NCI-H345 treated with DMSO at 0.1 percent for 48 hours (cell line): ENCODE data around the gene TMEM63A.

Experiments used
- DNase-seq: peaks from one replicate; lab custom pipeline; 2025; ENCODE audit not compliant: unreplicated experiment; lab: John Stamatoyannopoulos, UW

The TMEM63A gene

DNA sequence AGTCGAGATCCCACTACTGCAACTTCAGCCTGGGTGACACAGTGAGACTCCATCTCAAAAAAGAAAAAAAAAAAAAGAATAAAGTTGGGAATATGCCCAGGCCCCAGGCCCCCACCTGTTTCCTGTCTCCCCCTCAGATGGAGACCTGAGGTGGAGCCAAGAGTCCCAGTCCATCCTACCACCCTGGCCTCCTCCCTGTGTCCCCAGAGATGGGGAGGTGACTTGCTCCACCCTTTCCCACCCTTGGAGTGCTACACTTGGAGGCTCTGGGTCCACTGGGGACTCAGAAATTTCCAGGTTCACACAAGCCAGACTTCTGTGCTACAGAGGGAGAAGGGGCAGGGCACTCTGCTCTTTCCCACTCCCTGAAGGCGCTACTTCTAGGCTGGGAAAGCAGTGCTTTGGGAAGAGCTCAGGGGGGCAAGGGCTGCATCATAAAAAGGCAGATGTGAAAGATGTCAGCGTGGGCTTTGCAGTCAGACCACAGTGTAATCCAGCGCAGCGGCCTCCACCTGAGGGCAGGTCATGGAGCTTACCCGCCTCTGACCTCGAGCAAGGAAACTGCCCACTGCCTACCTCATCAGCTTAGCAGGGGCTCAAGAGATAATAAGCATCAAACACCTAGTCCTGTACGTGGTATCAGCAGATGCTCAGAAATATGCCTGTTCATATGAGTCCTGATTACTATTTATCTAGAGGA, 13.4 kb downstream of the TMEM63A start:
- DNase-seq = no peak

- no peak for DNase-seq
Measured at GRCh38 chr1:225866981-225867380, 15.2 kb downstream of the TMEM63A start.

- DNase-seq = no peak
Measured at GRCh38 chr1:225866061-225866837, 15.9 kb downstream of the TMEM63A start.

DNA sequence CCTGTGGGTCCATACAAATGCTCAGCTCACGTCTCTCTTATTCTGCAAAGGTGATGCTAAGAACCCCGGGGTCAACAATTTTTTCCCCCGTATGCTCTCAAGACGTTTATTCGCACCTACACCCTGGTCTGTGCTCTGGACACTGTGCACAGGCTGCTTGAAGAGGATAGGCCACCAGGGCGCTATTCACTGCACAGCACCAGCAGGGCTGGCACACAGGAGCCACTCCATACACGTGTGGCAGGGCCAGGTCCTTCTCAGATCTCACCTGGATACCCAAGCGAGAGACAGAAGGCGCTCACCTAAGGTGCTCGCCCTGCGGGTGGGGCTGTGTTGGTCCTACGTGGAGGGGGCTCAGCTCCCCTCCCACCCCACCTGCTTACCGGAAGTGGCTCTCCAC, 16.7 kb downstream of the TMEM63A start:
- no peak for DNase-seq

- no peak for DNase-seq
Measured at GRCh38 chr1:225863167-225863566, 19.0 kb downstream of the TMEM63A start.

- no peak for DNase-seq
Measured at GRCh38 chr1:225862581-225862950, 19.6 kb downstream of the TMEM63A start.

GRCh38 chr1:225861834-225862580, 20.2 kb downstream of the TMEM63A start:
- DNase-seq = no peak

GRCh38 chr1:225860876-225861441, 21.2 kb downstream of the TMEM63A start:
- DNase-seq = no peak

GRCh38 chr1:225860107-225860506, 22.1 kb downstream of the TMEM63A start:
- DNase-seq = no peak

DNA sequence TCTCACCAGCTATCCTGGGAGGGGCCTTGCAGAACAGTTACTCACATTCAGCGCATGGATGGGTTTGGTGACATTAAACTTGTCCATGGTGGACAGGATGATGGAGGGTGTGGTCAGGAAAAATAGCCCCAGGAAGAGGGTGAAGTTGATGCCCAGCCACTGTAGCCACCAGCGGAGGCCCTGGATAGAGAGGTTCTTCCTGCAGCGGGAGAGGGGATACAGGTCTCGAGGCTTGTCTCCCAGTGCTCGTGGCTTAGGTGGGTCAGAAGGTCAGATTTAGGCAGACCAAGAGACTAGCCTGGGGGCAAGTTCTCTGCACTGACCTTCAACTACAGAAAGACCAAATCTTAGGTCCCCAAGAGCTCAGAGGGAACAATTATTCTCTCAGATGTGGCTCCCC, 23.0 kb downstream of the TMEM63A start:
- DNase-seq = no peak

GRCh38 chr1:225857256-225857655, 24.9 kb downstream of the TMEM63A start:
- no peak for DNase-seq

DNA sequence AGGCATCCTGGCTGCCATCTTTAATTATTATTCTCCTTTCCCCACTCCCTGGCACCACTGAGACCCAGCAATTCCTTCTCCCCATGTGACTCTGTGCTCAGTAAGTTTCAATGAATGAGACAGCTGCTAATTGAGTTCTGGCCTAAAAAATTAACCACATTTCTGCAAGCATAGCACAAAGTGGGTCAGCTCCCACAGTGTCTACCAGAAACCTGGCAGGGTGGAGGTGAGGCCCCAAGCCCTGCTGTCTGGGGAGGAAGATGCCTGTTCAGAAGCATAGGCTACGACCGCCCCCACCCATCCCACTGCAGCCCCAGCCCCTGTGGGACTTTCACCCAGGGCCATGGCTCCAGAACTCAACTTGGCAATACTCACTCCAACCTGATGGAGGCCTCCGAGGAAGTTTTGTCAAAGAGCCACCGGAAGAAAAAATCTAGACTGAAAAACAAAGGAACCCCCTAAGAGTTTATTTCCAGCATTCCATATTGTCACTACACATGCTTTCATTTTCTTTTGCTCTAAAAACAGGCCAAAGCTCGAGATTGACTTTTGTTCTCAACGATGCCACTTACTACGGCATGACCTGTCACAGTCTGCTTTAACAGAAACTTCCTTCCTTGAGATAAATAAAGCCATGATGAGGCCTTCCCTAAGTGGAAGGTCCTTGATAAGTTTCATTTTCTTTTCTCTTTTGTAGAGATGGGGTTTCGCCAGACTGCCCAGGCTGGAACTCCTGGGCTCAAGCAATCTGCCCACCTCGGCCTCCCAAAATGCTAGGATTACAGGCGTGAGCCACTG, 26.5 kb downstream of the TMEM63A start:
- DNase-seq = no peak

DNA sequence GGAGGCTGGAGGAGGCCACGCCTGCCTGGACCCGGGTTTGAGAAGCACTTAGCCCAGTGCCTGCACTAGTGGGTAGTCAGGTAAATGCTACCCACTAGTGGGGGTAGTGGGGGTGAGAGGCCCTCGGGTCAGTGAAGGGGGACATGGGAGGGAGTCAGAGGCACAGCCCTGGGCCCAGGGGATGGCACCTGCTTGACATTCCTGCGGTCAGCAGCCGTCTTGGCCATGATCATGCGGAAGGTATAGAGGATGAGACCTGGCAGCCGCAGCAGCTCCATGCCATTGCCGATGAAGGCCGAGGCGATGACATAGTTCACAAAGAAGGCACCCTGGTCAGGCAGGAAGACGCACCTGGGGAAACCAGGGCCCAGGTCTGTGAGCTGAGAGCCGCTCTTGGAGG, 28.7 kb downstream of the TMEM63A start:
- DNase-seq = no peak

GRCh38 chr1:225852413-225853124, 29.6 kb downstream of the TMEM63A start:
- DNase-seq = no peak

DNA sequence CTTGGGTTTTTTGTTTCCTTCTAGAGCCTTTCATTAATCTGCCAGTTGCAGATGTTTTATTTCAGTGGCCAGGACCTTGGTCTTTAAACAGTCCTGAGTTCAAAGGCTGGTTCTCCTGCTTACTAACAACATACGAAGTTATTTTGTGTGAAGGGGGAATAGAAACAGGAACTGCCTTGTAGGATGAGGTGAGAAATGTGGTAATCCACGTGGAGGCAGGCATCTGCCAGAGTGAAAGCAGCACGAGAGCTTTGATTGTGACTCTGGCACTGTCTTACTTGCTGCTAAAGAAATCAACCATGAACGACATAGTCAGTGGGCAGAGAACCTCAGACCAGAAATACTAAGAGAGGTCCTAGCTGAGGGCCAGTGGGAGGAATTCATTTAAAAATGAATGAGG, 30.4 kb downstream of the TMEM63A start:
- DNase-seq = no peak

- DNase-seq = no peak
Measured at GRCh38 chr1:225850370-225850769, 31.8 kb downstream of the TMEM63A start.

DNA sequence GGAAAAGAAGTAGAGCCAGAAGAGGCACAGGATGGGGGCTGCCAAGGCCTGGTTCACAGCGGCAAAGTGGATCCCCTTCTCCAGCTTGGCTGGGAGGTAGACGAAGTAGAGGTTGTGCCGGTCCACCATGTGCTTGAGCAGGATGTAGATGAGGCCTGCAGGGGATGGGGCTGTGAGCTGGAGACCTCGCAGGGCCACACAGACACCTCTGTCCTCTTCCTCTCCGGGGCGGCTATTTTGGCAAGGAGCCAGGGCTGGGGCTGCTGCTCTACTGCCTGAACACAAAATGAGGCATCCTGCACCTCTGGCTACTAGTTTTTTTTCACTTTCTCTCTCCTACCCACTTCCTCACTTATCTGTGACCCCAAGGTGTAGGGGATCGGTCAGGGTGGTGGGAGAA, 32.3 kb downstream of the TMEM63A start:
- no peak for DNase-seq

DNA sequence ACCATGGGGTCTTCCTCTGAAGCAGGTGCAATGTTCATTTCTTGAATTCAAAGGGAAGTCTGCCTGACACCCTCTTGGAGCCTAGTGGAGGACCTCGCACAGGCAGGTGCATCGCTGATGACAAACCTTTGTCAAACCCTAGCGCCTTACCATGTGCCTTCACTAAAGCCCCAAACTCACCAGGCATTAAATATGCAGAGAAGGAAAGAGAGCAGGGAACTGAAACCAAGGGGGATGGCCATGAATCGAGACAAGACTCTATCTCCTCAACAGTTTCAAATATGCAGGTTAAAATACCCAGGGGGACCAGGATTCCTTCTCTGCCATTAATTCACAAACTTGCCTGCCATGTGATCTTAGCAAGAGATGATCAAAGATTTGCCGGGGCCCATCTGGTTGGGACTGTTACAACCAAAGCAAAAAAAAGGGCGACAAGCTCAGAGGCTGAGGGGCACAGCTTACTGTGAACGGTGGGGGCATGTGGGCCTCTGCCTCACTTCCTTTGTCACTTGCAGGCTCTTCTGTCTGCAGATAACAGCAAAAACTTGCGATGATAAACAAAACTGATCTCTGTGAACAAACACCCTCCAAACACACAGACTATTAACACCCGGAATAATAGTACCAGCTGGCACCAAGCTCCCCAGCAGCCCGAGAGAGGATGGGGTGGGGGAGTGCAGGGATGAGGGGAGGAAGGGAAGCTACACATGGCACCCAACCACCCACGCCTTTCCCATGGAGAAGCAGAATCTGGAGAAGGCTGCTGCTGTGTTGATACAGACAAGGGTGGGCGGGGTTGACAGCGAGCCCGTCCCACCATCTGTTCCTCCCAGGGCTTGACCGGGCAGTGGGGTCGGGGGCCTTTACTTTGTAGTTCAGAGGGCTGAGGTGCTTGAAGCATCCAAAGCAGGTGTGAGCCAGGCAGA, 33.9 kb downstream of the TMEM63A start:
- peak; percentile 42 for DNase-seq

GRCh38 chr1:225847610-225848009, 34.6 kb downstream of the TMEM63A start:
- DNase-seq = peak; percentile 80
